B cell (primary cell): Measurements from ENCODE around the gene LIPC. TPM values are rescaled to one million over a fixed set of nuclear protein-coding genes. Genes with fewer than 3 reads are reported as not detected.

Experiments
- ATAC-seq: fragments of 200-7000 bp; cut with Tn5 transposase; one replicate; pipeline ENCODE4 v1.10.0; 2021; ENCODE audit warnings: low read depth, mild to moderate bottlenecking, moderate number of reproducible peaks, moderate library complexity
- CTCF ChIA-PET: fragments of 350-600 bp; sonication (Branson Sonifier 250); formaldehyde crosslinking; loops from one replicate; lab custom pipeline; 2021; ENCODE audit warnings: antibody characterized with exemption, inconsistent platforms; lab: Charles Lee
- POLR2A ChIA-PET: fragments of 350-600 bp; sonication (Branson Sonifier 250); formaldehyde crosslinking; loops from one replicate; lab custom pipeline; 2021; ENCODE audit warnings: antibody characterized with exemption; lab: Charles Lee
- DNase-seq: peaks from one replicate; pipeline ENCODE4 v3.0.0; 2013
- H2AFZ ChIP-seq: 2 replicates; pipeline ENCODE4 v1.6.1; 2012; ENCODE audit warnings: mild to moderate bottlenecking, low read depth, low read length; ENCODE audit not compliant: insufficient read depth, poor library complexity, severe bottlenecking
- H3K27ac ChIP-seq, 2 donors: 1 replicate in 1 of 2; 2 replicates in 1 of 2; pipeline ENCODE4 v1.5.1; 2012 to 2013; ENCODE audit warnings: low read length in 2 of 2, mild to moderate bottlenecking in 2 of 2, moderate library complexity in 1 of 2
- H3K27me3 ChIP-seq, 4 experiments: fragments of 200-600 bp in 1 of 4; sonication (generic) in 1 of 4; replicated peaks in 1 of 4; 1 replicate in 2 of 4; 2 replicates in 2 of 4; pipeline versions ENCODE4 v1.6.1 to v1.7.0; 2013 to 2016; ENCODE audit warnings: low read length in 3 of 4, mild to moderate bottlenecking in 2 of 4, mixed read lengths in 1 of 4, moderate library complexity in 1 of 4; ENCODE audit not compliant: insufficient read depth in 4 of 4, control insufficient read depth in 3 of 4; ENCODE audit errors: control extremely low read depth in 1 of 4
- H3K36me3 ChIP-seq, 2 experiments: replicated peaks in 1 of 2; 1 replicate in 1 of 2; 2 replicates in 1 of 2; pipeline versions ENCODE4 v1.6.1 to v1.7.1; 2013; ENCODE audit warnings: low read length in 1 of 2; ENCODE audit not compliant: insufficient read depth in 2 of 2, control insufficient read depth in 1 of 2; ENCODE audit errors: control extremely low read depth in 1 of 2, extremely low read depth in 1 of 2
- H3K4me1 ChIP-seq, 2 donors: fragments of 200-600 bp in 1 of 2; sonication (generic) in 1 of 2; 1 replicate in 1 of 2; 2 replicates in 1 of 2; pipeline versions ENCODE4 v1.5.1 to v1.6.1; 2013 to 2017; ENCODE audit warnings: low read length in 2 of 2; ENCODE audit not compliant: control insufficient read depth in 2 of 2, insufficient read depth in 2 of 2
- H3K4me2 ChIP-seq: replicated peaks from 2 replicates; pipeline ENCODE3; 2012; ENCODE audit warnings: mild to moderate bottlenecking, low read depth, low read length; ENCODE audit not compliant: poor library complexity, severe bottlenecking
- H3K4me3 ChIP-seq, 5 experiments: fragments of 200-600 bp in 1 of 5; sonication (generic) in 1 of 5; 1 replicate in 3 of 5; 2 replicates in 2 of 5; pipeline versions ENCODE4 v1.5.1 to v1.7.0; 2011 to 2016; ENCODE audit warnings: low read length in 4 of 5, mild to moderate bottlenecking in 4 of 5, low read depth in 2 of 5, control low read depth in 1 of 5, moderate library complexity in 1 of 5; ENCODE audit not compliant: insufficient read depth in 1 of 5; ENCODE audit errors: control extremely low read depth in 1 of 5, extremely low read depth in 1 of 5
- H3K79me2 ChIP-seq: fragments of 200-600 bp; sonication (generic); one replicate; pipeline ENCODE4 v1.6.0; 2016; ENCODE audit warnings: low read length; ENCODE audit not compliant: control insufficient read depth, insufficient read depth
- H3K9ac ChIP-seq: fragments of 200-600 bp; sonication (generic); 2 replicates; pipeline ENCODE4 v1.6.1; 2017; ENCODE audit warnings: mild to moderate bottlenecking, low read length, moderate library complexity
- H3K9me3 ChIP-seq, 3 donors: one replicate each; pipeline versions ENCODE4 v1.6.1 to v1.7.1; 2013; ENCODE audit warnings: low read length in 2 of 3; ENCODE audit not compliant: control insufficient read depth in 2 of 3, insufficient read depth in 1 of 3; ENCODE audit errors: control extremely low read depth in 1 of 3
- H4K20me1 ChIP-seq: 2 replicates; pipeline ENCODE4 v1.6.0; 2012; ENCODE audit warnings: mild to moderate bottlenecking, low read length; ENCODE audit not compliant: insufficient read depth, control insufficient read depth, poor library complexity, severe bottlenecking
- H3K27ac Mint-ChIP-seq: one replicate; pipeline ENCODE4 v1.8.0; 2021; ENCODE audit warnings: mixed read lengths
- H3K27me3 Mint-ChIP-seq: one replicate; pipeline ENCODE4 v1.8.0; 2021; ENCODE audit warnings: mixed read lengths
- H3K4me1 Mint-ChIP-seq: one replicate; pipeline ENCODE4 v1.8.0; 2021; ENCODE audit warnings: mixed read lengths
- H3K4me3 Mint-ChIP-seq: one replicate; pipeline ENCODE4 v1.8.0; 2021; ENCODE audit warnings: mixed read lengths
- H3K9me3 Mint-ChIP-seq: one replicate; pipeline ENCODE4 v1.8.0; 2022; ENCODE audit warnings: mixed read lengths; ENCODE audit not compliant: insufficient read depth
- CTCF ChIP-seq: fragments of 200-600 bp; IDR thresholded peaks from one replicate; pipeline ENCODE4 v1.8.0; 2022; ENCODE audit warnings: antibody characterized with exemption, mild to moderate bottlenecking
- EZH2 ChIP-seq: IDR thresholded peaks from 2 replicates; pipeline ENCODE4 v1.6.1; 2012; ENCODE audit warnings: borderline replicate concordance, low read depth, mild to moderate bottlenecking, moderate library complexity, low read length; ENCODE audit not compliant: insufficient read depth, poor library complexity, severe bottlenecking
- WGBS: methylation state at CpG from one replicate; pipeline ENCODE4 v1.1.5; 2013; ENCODE audit warnings: missing lambda C conversion rate; ENCODE audit not compliant: insufficient coverage; 5-methylcytosine and 5-hydroxymethylcytosine counted together
- intact Hi-C: fragments of 100-400 bp; cut with micrococcal nuclease; formaldehyde crosslinking; loops from one replicate; pipeline ENCODE4 v1.10.0; 2022
- polyA plus RNA-seq: library from polyadenylated mRNA; depleted of rRNA; stranded (reverse); fragments of >200 nt; gene quantifications from 2 replicates; pipeline ENCODE4 v1.2.3, GENCODE V29; 2012
- total RNA-seq, 2 donors: library from RNA; stranded (reverse); fragments of 120-200 nt in 1 of 2; gene quantifications; 1 replicate in 1 of 2; 2 replicates in 1 of 2; pipeline versions ENCODE4 v1.2.3 to v1.2.4, GENCODE V29; 2013 to 2022

Gene LIPC
- total and polyA plus RNA-seq, 2 donors (not counting 1 experiment from before 2014, with no cell fraction given), result not detected

GRCh38 chr15:58405865-58406264 lies 25.9 kb upstream of the LIPC start:
- H2AFZ ChIP-seq, result no peak overlapping the region
- H3K4me3 ChIP-seq, result no peak overlapping the region
- no peaks in the 10 kb centered on the region for H3K36me3 ChIP-seq
- H3K4me3 Mint-ChIP-seq, result no peak overlapping the region
- no peak overlapping the region for H3K27ac ChIP-seq
- peaks cover 11% of the 10 kb centered on the region for H3K4me1 Mint-ChIP-seq
- H3K4me1 ChIP-seq, result peaks cover 5 to 7% of the 10 kb centered on the region in 2 donors
- DNase-seq, result no peak
- H3K27ac Mint-ChIP-seq, result no peak overlapping the region
- H3K79me2 ChIP-seq, result no peaks in the 10 kb centered on the region
- no peaks in the 10 kb centered on the region for H3K9me3 ChIP-seq
- peaks cover 19% of the 10 kb centered on the region for H3K27me3 Mint-ChIP-seq
- H3K4me2 ChIP-seq, result no peak overlapping the region
- no peak overlapping the region for H3K9ac ChIP-seq
- intact Hi-C loops, result no loop called here
- no peak for ATAC-seq
- TF ChIP-seq EZH2 (no peak), CTCF (no peak)
- no peaks in the 10 kb centered on the region for H3K27me3 ChIP-seq
- H4K20me1 ChIP-seq, result no peaks in the 10 kb centered on the region
- CTCF ChIA-PET, result no interaction called here
- no peaks in the 10 kb centered on the region for H3K9me3 Mint-ChIP-seq
- WGBS, result 71% methylated on average over 1 of the region's 3 CpGs
- POLR2A ChIA-PET, result no interaction called here

GRCh38 chr15:58406811-58407210 lies 25.0 kb upstream of the LIPC start:
- H3K27me3 ChIP-seq, result no peaks in the 10 kb centered on the region
- peaks cover 5 to 7% of the 10 kb centered on the region in 2 donors for H3K4me1 ChIP-seq
- H3K27ac ChIP-seq, result no peak overlapping the region
- H3K9ac ChIP-seq, result no peak overlapping the region
- no peak overlapping the region for H3K4me2 ChIP-seq
- ATAC-seq (no peak), DNase-seq (no peak)
- H3K36me3 ChIP-seq, result no peaks in the 10 kb centered on the region
- TF ChIP-seq EZH2 (no peak), CTCF (no peak)
- no peaks in the 10 kb centered on the region for H3K9me3 ChIP-seq
- H2AFZ ChIP-seq, result no peak overlapping the region
- no peaks in the 10 kb centered on the region for H3K79me2 ChIP-seq
- no peak overlapping the region for H3K4me3 ChIP-seq
- no peaks in the 10 kb centered on the region for H3K9me3 Mint-ChIP-seq
- 100% methylated on average over 1 of the region's 3 CpGs for WGBS
- peaks cover 19% of the 10 kb centered on the region for H3K27me3 Mint-ChIP-seq
- CTCF ChIA-PET, result no interaction called here
- no peak overlapping the region for H3K4me3 Mint-ChIP-seq
- no peaks in the 10 kb centered on the region for H4K20me1 ChIP-seq
- intact Hi-C loops, result no loop called here
- POLR2A ChIA-PET, result no interaction called here
- H3K27ac Mint-ChIP-seq, result no peak overlapping the region
- peaks cover 11% of the 10 kb centered on the region for H3K4me1 Mint-ChIP-seq
